ENCODE data around the gene OTOS. TPM values are rescaled to one million over a fixed set of nuclear protein-coding genes. Genes with fewer than 3 reads are reported as not detected.

OTOS gene
- total RNA-seq, 1 donor, result not detected

DNA sequence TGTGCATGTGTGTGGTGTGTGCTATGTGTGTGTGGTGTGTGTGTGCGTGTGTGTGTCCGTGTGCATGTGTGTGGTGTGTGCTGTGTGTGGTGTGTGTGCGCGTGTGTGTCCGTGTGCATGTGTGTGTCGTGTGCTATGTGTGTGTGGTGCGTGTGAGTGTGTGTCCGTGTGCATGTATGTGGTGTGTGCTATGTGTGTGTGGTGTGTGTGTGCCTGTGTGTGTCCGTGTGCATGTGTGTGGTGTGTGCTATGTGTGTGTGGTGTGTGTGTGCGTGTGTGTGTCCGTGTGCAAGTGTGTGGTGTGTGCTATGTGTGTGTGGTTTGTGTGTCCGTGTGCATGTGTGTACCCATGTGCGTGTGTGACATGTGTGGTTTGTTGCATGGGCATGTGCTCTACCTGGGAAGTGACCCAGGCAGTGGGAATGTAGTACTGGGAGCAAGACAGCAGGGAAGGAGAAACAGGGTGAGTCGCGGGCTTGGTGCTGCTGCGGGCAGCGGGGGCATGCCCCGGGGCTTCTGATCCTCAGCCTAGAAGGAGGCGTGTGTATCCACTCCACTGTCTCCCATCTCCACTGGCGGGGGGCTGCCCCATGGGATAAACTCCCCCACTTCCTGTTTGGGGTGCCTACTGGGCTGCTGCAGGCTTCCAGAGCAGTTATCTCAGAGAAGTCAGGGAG is 7.6 kb upstream of the OTOS start:
- TF ChIP-seq, protein P1, sequence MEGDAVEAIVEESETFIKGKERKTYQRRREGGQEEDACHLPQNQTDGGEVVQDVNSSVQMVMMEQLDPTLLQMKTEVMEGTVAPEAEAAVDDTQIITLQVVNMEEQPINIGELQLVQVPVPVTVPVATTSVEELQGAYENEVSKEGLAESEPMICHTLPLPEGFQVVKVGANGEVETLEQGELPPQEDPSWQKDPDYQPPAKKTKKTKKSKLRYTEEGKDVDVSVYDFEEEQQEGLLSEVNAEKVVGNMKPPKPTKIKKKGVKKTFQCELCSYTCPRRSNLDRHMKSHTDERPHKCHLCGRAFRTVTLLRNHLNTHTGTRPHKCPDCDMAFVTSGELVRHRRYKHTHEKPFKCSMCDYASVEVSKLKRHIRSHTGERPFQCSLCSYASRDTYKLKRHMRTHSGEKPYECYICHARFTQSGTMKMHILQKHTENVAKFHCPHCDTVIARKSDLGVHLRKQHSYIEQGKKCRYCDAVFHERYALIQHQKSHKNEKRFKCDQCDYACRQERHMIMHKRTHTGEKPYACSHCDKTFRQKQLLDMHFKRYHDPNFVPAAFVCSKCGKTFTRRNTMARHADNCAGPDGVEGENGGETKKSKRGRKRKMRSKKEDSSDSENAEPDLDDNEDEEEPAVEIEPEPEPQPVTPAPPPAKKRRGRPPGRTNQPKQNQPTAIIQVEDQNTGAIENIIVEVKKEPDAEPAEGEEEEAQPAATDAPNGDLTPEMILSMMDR (IDR thresholded peaks at IDR 0.05; ENCODE audit: extremely low read depth, low read depth, low read length), result no peak

DNA sequence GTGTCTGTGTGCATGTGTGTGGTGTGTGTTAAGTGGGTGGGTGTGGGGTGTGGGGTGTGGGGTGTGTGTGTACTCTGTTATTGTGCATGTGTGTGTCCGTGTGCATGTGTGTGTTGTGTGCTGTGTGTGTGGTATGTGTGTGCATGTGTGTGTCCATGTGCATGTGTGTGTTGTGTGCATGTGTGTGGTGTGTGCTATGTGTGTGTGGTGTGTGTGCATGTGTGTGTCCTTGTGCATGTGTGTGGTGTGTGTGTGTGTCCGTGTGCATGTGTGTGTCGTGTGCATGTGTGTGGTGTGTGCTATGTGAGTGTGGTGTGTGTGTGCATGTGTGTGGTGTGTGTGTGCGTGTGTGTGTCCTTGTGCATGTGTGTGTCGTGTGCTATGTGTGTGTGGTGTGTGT is 6.9 kb upstream of the OTOS start:
- Histone ChIP-seq H3K4me1 (ENCODE audit: insufficient read depth, low read length) (no peaks in the 10 kb centered on the region), H2AFZ (ENCODE audit: low read length) (no peak overlapping the region), H3K36me3 (ENCODE audit: insufficient read depth, low read length) (no peaks in the 10 kb centered on the region), H3K4me2 (ENCODE audit: insufficient read depth, low read length) (no peak overlapping the region), H3K79me2 (ENCODE audit: insufficient read depth, low read length) (no peaks in the 10 kb centered on the region), H4K20me1 (ENCODE audit: insufficient read depth, low read length) (no peaks in the 10 kb centered on the region), H3K27ac (ENCODE audit: low read depth, low read length) (no peak overlapping the region), H3K27me3 (ENCODE audit: insufficient read depth, low read length) (peaks cover 12% of the 10 kb centered on the region), H3K4me3 (ENCODE audit: insufficient read depth, low read length) (no peak overlapping the region), H3K9me3 (ENCODE audit: low read depth, low read length) (no peaks in the 10 kb centered on the region)
- TF ChIP-seq, protein P1 (IDR thresholded peaks at IDR 0.05; ENCODE audit: extremely low read depth, low read depth, low read length), result no peak
- DNase-seq (ENCODE audit: insufficient read length, low spot score, missing footprints), result no peak

More for the DNA sequence above, 7.6 kb upstream of the OTOS start:
- Histone ChIP-seq H2AFZ (ENCODE audit: low read length) (no peak overlapping the region), H3K9me3 (ENCODE audit: low read depth, low read length) (no peaks in the 10 kb centered on the region), H3K36me3 (ENCODE audit: insufficient read depth, low read length) (no peaks in the 10 kb centered on the region), H3K4me2 (ENCODE audit: insufficient read depth, low read length) (no peak overlapping the region), H3K27ac (ENCODE audit: low read depth, low read length) (no peak overlapping the region), H3K27me3 (ENCODE audit: insufficient read depth, low read length) (peaks cover 10% of the 10 kb centered on the region), H3K4me3 (ENCODE audit: insufficient read depth, low read length) (no peak overlapping the region), H3K4me1 (ENCODE audit: insufficient read depth, low read length) (no peaks in the 10 kb centered on the region), H4K20me1 (ENCODE audit: insufficient read depth, low read length) (no peaks in the 10 kb centered on the region), H3K79me2 (ENCODE audit: insufficient read depth, low read length) (no peaks in the 10 kb centered on the region)
- no peak for DNase-seq (ENCODE audit: insufficient read length, low spot score, missing footprints)

DNA sequence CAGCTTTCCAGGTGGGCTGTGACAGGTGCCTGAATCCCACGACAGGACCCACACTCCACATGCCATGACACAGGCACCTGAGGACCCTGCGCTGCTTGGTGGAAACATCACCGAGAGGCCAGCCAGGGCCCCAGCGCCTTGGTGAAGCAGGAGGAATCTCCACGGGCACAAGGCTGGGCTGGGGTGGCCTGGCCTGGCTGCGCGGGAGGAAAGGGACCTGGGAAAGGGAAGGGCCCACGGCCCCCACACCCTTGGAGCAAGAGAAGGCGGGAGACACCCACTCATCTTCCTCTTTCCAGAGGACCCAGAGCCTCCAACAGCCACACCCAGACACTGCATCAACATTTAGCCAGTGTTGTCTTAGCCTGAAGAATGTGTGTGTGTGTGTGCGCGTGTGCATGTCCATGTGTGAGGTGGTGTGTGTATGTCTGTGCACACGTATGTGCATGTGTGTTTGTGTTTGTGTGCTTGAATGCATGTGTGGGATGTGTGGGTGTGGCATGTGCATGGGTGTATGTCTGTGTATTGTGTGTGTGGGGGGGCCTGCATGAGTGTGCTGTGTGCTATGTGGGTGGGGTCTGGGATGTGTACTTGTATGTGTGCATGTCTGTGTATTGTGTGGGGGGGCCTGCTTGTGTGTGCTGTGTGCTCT is 6.3 kb upstream of the OTOS start:
- Histone ChIP-seq H3K27ac (ENCODE audit: low read depth, low read length) (no peak overlapping the region), H4K20me1 (ENCODE audit: insufficient read depth, low read length) (no peaks in the 10 kb centered on the region), H3K79me2 (ENCODE audit: insufficient read depth, low read length) (no peaks in the 10 kb centered on the region), H3K4me2 (ENCODE audit: insufficient read depth, low read length) (no peak overlapping the region), H2AFZ (ENCODE audit: low read length) (no peak overlapping the region), H3K27me3 (ENCODE audit: insufficient read depth, low read length) (peaks cover 10% of the 10 kb centered on the region), H3K9me3 (ENCODE audit: low read depth, low read length) (no peaks in the 10 kb centered on the region), H3K4me1 (ENCODE audit: insufficient read depth, low read length) (no peaks in the 10 kb centered on the region), H3K4me3 (ENCODE audit: insufficient read depth, low read length) (no peak overlapping the region), H3K36me3 (ENCODE audit: insufficient read depth, low read length) (no peaks in the 10 kb centered on the region)
- no peak for DNase-seq (ENCODE audit: insufficient read length, low spot score, missing footprints)
- TF ChIP-seq, protein P1 (IDR thresholded peaks at IDR 0.05; ENCODE audit: extremely low read depth, low read depth, low read length), result no peak

DNA sequence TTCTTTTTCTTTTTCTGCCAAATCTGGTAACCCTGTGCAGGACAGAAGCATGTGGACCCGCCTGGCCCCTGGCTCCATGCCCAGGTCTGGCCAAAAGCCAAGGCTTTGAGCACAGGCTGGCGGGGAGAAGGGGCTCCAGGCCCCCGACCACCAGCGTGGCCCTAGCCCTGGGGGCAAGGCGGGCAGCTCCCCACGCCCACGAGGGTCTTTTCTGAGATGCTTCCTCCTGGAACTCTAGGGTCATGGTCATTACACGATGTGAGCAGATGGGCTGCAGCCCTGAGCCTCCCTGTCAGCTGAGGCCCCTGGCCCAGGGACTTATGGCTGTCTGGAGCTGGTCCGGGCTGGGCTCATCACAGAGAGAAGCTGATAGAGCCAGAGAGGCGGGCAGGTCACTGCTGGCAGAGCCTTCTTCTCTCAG is 5.7 kb upstream of the OTOS start:
- H3K4me2 ChIP-seq (ENCODE audit: insufficient read depth, low read length), result no peak overlapping the region
- no peaks in the 10 kb centered on the region for H3K79me2 ChIP-seq (ENCODE audit: insufficient read depth, low read length)
- TF ChIP-seq, protein P1 (IDR thresholded peaks at IDR 0.05; ENCODE audit: extremely low read depth, low read depth, low read length), result no peak
- no peak overlapping the region for H3K27ac ChIP-seq (ENCODE audit: low read depth, low read length)
- no peak overlapping the region for H2AFZ ChIP-seq (ENCODE audit: low read length)
- H3K36me3 ChIP-seq (ENCODE audit: insufficient read depth, low read length), result no peaks in the 10 kb centered on the region
- H3K27me3 ChIP-seq (ENCODE audit: insufficient read depth, low read length), result peaks cover 9% of the 10 kb centered on the region
- H4K20me1 ChIP-seq (ENCODE audit: insufficient read depth, low read length), result no peaks in the 10 kb centered on the region
- no peak for DNase-seq (ENCODE audit: insufficient read length, low spot score, missing footprints)
- H3K4me1 ChIP-seq (ENCODE audit: insufficient read depth, low read length), result no peaks in the 10 kb centered on the region
- H3K9me3 ChIP-seq (ENCODE audit: low read depth, low read length), result no peaks in the 10 kb centered on the region
- H3K4me3 ChIP-seq (ENCODE audit: insufficient read depth, low read length), result no peak overlapping the region
